Measurements from ENCODE around the gene TMEM135.
"Not testable (repeated sequence)": the region's sequence is repeated elsewhere in the genome, so short reads cannot be mapped to it uniquely, and the experiment has no call there.

The TMEM135 gene

DNA sequence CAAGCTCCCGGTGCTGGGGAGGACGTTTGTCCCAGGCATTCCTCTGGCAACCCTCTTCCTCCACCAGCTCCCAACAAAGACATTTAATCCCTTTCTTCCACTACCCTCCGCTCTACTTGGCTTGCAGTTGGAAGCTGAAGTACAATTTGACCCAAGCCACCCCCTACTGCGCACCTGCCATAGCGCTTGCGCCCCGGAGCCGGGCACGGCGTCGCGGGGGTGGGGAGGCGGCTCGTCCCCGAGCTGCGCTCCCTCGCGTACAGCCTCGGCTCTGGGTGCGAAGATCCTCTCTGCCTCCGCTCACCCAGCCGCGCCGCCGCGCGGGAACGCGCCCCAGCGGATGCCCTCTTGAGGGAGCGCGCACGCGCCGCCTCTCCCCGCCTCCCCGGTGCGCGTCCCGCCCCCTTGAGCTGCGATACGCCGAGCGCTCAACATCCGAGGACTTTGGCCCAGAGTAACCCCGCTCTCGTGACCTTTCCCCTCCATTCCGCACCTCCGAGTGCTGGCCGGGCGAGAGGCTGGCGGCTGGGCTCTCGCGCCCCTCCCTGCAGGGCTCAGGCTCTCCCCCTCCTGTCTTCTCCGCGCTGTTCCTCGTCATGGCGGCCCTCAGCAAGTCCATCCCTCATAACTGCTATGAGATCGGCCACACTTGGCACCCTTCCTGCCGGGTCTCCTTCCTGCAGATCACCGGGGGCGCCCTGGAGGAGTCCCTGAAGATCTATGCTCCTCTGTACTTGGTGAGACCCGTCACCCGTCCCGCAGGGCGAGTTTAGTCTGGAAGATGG is at the start of gene TMEM135:
Gene TMEM135 (plus strand): TSS at position 485 of the 785 bp plus-strand sequence. CDS start 112 bp downstream, at position 597.
- peak; percentile 70 to 71 for DNase-seq (ENCODE audit: low read depth in 2 of 2)

DNA sequence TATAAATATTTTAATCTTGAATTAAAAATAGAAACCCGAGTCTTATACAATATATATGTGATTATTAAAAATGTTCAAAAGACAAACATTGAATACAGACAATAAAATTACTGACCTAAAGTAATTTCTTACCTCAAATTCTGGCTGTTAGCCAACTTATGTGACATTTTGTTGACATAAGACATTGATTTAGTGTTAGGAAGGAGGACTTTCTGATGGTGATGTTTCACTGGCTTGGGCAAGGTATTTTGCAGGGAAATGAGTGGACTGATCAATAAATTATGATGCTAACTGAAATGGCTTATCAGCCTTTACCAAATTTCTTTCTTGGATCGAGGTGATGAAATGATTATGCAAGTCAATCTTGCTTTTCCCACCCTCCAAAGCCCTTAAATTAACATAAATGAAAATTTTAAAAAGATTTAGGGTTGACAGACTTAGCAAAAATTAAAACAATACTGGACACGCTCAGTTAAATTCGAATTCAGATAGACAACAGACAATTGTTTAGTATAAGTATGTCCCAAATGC is 49.3 kb upstream of the TMEM135 start:
- DNase-seq (ENCODE audit: low read depth in 2 of 2), result no peak

- no peak for DNase-seq (ENCODE audit: low read depth in 2 of 2)
These were observed 47.7 kb upstream of the TMEM135 start for GRCh38 chr11:86990031-86990430.

GRCh38 chr11:86990515-86990914 is 47.2 kb upstream of the TMEM135 start:
- DNase-seq (ENCODE audit: low read depth in 2 of 2), result peak; percentile 21 to 34

DNA sequence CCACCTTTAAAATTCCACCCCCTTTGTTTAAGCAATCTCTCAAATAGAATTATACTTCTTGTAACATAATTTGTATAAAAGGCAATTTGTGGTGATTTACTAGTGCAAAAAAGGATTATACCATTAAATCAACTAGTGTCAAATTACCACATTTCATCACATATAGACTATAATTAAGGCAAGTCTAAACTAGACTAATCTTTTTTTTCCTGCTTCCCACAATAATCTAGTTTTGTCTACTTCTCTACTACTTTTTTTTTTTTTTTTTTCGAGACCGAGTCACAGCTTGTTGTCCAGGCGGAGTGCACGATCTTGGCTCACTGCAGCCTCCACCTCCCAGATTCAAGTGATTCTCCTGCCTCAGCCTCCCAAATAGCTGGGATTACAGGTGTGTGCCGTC is 46.4 kb upstream of the TMEM135 start:
- no peak for DNase-seq (ENCODE audit: low read depth in 2 of 2)

GRCh38 chr11:86992340-86992739 is 45.4 kb upstream of the TMEM135 start:
- not testable (repeated sequence) for DNase-seq (ENCODE audit: low read depth in 2 of 2)

DNA sequence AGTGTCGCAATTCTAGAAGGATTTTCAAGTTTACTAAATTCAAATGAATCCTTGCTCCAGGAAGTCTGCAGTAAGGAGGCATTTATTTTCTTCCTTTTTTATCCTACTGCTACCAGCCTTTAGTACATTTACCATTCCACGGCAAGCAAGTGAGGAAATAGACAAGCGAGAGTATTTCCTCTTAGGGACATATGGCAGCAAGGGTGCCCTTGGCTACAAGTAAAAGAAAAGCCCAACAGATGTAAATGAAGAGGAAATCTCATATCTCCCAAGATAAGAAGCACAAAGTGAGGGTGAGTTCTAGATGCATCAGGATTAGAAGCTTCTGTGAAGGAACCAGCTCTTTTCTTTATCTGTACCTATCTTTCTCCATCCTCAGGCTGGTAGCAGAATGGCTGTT is 44.7 kb upstream of the TMEM135 start:
- DNase-seq (ENCODE audit: low read depth in 2 of 2), result no peak

DNA sequence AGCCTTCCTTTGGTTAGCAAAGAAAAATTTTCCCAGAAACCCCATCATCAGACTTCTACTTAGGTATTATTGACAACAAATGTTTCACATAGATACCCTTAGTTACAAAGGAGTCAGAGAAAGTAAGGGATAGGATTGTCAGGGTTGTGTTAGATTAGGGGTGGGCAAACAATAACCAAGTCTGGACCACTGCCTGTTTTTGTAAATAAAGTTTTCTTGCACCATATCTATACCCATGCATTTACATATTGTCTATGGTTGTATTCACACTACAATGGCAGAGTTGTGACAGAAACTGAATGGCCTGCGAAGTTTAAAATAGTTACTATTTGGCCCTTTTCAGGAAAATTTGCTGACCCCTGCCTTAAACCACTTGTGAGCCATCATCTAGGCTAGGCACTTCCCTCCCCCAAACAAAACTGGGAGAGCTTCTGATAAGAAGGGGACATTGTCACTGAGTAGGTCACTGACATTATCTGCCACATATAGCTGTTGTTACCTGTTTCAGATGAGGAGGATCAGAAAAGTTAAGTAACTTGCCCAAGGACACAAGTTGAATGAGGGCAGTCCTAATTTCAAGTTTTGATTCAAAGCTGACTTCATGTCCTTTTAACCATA is 40.7 kb upstream of the TMEM135 start:
- no peak for DNase-seq (ENCODE audit: low read depth in 2 of 2)

- no peak for DNase-seq (ENCODE audit: low read depth in 2 of 2)
These were observed 38.3 kb upstream of the TMEM135 start for GRCh38 chr11:86999388-86999787.

- no peak for DNase-seq (ENCODE audit: low read depth in 2 of 2)
These were observed 37.6 kb upstream of the TMEM135 start for GRCh38 chr11:86999859-87000753.

DNA sequence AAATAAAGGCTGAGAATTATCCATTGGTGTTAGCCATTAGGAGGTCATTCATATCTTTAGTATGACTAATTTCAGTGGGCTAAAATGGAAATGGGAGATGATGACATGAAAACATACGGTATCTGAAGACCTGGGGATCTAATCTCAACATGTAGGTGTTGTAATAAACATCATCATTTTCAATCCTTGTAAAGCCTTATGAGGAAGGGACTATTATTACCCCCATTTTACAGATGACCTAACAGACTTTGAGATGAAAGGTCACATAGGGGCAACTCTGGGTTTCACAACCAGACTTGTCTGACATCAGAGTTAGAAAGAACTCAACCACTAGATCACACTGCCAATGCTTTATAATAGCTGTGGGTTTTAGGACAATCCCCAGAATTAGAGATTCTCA is 34.8 kb upstream of the TMEM135 start:
- DNase-seq (ENCODE audit: low read depth in 2 of 2), result no peak

DNA sequence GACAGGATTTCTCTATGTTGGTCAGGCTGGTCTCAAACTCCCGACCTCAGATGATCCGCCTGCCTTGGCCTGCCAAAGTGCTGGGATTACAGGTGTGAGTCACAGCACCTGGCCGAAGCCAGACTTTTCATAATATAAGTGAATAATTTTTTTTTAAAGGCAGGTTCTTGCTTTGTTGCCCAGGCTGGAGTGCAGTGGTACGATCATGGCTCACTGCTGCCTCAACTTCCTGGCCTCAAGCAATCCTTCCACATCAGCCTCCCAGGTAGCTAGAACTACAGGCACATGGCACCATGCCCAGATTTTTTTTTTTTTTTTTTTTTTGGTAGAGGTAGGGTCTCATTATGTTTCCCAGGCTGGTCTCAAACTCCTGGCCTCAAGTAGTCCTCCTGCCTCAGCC is 33.5 kb upstream of the TMEM135 start:
- DNase-seq (ENCODE audit: low read depth in 2 of 2), result not testable (repeated sequence)

DNA sequence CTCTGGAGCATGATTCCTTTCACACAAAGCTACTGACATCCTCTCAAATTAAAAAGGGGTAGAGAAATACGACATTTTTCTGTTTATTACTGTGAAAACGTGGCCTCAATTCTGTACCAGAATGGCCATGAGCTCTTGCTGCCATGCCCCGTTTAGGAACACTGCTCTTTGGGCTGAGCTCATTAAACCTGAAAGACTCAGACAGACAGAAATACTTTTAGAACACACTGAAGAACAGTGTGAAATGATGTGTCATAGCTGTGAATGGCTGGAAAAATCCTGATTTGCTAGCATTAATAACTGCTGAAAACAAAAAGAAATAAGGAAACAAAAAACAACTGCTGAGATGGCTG is 32.2 kb upstream of the TMEM135 start:
- DNase-seq (ENCODE audit: low read depth in 2 of 2), result no peak

DNA sequence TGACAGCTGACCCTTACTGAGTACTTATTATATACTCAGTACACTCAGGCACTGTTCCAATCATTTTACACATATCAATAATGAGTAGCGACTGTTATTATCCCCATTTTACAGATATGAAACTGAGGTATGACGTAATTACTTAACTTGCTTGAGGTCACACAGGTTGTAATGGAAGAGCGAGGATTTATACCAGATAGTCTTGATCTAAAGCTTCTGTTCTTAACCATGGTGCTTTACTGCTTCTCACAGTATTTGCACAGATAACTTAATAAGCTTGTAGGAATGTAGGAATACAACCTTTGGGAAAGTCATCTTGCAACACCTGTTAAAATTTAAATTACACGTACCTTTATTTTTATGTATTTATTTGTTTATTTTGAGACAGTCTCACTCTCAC is 31.7 kb upstream of the TMEM135 start:
- DNase-seq (ENCODE audit: low read depth in 2 of 2), result no peak

GRCh38 chr11:87007963-87008362 is 29.8 kb upstream of the TMEM135 start:
- DNase-seq (ENCODE audit: low read depth in 2 of 2), result peak; percentile 18 to 21

DNA sequence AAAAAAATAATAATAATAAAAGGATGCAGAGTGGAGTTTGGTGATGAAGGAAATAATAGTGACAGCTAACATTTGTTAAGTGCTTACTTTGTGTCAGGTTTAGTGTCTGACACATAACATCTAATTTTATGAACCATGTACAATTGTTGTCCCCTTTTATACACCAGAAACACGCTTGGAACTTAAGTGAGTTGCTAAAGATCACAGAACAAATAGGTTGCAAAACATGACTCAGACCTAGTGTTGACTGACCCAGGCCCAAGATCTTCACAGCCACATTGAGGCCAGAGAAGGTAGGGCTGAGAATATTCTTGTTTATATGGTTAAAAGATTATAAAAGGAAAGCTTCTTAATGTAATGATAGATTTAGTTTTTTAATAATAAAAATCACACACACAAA is 25.6 kb upstream of the TMEM135 start:
- no peak for DNase-seq (ENCODE audit: low read depth in 2 of 2)

GRCh38 chr11:87012673-87013072 is 25.1 kb upstream of the TMEM135 start:
- no peak for DNase-seq (ENCODE audit: low read depth in 2 of 2)

DNA sequence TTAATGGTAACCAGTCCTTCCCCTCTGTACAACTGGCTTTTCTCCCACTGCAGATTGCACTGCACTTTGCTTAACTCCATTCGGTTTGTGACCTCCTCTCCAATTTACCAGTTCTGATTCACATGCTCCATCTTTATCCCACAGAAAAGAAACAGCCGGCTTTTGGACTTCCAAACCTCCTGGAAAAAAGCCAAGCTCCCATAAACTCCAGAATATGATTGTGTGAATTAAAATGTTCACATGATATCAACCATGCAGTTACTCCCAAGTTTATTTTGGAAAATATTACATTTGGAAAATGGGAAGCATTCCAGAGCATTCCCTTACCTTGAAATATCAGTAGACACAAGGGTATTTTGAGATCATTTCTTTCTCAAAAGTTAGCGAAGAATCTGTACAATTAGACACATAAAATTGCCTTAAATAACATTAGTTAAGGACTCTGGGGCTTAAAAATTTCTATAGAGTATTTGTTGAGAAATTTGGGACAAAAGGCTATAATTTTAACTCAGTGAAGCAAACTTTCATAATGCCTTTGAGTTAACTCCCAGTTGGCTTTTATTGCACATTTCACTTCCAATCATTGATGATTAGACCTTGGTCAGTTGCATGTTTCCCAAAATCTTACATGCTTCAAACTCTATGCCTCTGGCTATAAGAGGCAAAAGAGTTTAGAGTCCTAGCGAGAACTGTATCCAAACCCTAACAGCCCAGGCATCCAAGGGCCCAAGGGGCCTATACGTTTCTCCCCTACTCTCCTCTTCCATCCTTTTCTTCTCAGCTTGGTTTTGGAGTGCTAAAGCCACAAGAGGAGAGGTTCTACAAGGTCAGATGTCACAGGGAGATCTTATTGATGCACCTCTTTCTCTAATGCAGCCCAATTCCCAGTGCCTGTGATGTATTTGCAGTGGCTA is 23.6 kb upstream of the TMEM135 start:
- DNase-seq (ENCODE audit: low read depth in 2 of 2), result no peak

- DNase-seq (ENCODE audit: low read depth in 2 of 2), result no peak
These were observed 22.1 kb upstream of the TMEM135 start for GRCh38 chr11:87015645-87016044.

GRCh38 chr11:87019613-87020271 is 18.0 kb upstream of the TMEM135 start:
- DNase-seq (ENCODE audit: low read depth in 2 of 2), result no peak

DNA sequence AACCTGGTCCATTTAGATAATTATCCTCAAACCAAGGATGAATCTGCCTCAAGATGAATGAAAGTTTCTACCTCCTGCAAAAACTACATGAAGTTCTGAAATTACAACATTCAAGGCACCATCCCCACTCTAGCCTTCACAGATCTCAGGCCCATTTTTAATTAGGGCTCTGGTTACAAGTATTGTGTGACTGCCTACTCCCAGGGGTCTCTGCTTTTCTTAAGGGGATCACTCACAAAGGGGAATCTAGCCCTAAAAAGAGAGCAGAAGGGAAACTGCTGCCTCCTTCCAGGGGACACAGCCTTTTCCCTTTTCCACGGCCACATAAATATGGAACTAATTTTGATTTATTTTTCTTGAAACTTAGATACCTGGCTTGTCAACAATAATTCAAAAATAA is 17.4 kb upstream of the TMEM135 start:
- no peak for DNase-seq (ENCODE audit: low read depth in 2 of 2)
